ENCODE measurements around the gene FARP1.

FARP1 gene

GRCh38 chr13:98293103-98293502, 150.2 kb downstream of the FARP1 start:
- DNase-seq, result no peak

- no peak for DNase-seq
Measured at GRCh38 chr13:98293570-98294142, 150.8 kb downstream of the FARP1 start.

DNA sequence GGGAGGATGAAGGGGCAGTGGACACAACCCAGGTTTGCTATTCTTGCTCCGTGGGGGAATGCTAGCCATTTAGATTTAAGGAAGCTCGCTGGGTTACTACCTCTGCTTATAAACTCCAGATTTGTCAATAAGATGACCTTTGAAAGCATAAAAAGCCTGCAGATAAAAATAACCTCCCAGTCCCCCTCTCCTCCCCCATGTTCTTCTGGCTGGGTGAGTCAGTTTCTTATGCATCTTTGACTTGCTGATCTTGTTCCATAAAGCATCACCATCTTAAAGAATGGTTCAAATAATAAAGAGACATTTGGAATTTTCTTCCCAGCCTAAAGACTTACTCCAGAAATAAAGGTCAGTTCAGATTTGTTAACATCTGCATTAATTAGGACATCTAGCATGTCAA, 152.5 kb downstream of the FARP1 start:
- no peak for DNase-seq

GRCh38 chr13:98297051-98297450, 154.2 kb downstream of the FARP1 start:
- no peak for DNase-seq

- no peak for DNase-seq
Measured at GRCh38 chr13:98297745-98298144, 154.9 kb downstream of the FARP1 start.

- no peak for DNase-seq
Measured at GRCh38 chr13:98298599-98298998, 155.7 kb downstream of the FARP1 start.

DNA sequence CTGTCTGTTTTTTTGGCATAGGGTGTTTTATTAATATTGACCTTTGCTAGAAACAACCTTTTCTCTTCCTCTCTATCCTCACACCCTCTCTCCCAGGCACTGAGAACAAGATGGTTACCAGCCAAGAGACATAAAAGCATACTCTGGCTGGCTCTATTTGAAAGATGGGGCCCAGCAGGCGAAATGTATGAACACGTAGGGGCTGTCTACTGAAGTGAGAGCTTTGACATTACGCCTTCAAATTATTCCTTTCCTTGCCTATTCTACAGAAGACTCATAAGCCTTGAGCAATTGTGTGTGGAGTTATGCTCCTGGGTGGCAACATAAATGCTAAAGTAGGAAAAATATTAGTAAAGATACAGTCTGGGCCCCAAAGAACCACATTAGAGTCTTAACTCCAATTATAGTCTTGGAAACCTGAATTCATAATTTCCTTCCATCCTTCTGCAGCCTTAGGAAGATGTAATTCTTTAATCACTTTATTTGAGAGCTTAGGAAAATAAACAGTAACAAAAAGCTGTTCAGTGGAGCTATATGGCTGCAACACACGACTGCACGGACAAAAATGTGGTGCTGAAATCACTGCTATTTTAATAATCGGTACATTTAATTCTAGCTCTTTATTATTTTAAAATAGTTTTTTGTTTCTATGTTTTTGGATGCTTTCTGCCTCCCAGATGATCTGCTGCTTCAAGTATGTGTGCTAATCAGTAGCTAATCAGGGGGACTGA, 156.5 kb downstream of the FARP1 start:
- DNase-seq, result no peak

GRCh38 chr13:98299966-98300350, 157.1 kb downstream of the FARP1 start:
- DNase-seq, result no peak

GRCh38 chr13:98300956-98301641, 158.2 kb downstream of the FARP1 start:
- DNase-seq, result no peak

DNA sequence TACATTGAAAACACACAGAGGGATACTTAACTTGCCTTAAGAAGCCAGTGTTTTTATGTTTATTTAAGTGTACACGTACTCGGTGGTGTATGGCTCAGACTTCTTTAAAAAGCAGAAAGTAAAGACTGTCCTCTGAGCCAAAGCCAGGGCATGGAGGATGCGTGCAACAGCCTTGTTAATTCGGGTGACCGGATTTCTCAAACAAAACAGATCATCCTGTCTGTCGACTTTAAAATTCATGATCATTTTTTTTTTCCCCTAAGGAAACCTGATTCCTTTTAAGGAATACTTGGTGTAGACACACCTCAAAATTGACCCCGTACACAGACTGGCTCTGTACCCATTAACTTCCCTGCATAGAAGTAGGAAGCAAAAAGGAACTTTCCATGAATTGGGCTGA, 158.8 kb downstream of the FARP1 start:
- no peak for DNase-seq

DNA sequence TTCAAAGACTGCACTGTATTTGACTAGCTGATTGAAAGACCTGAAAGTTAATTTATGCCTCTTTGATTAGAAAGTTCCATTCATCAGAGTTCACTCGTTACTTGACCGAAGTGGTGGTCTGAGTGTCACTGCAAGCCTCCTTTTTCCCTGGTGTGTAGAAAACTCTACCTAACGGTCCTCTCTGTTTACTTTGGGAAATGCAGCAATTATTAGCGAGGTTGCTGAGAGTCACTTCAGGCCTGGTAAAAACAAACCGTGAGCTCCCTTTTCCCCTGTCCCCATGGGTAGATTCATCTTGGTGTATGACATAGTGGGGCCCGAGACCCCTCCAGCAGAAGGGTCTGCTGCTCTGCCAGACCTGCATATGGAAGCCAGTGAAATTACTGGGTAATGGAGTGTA, 161.0 kb downstream of the FARP1 start:
- DNase-seq, result no peak

DNA sequence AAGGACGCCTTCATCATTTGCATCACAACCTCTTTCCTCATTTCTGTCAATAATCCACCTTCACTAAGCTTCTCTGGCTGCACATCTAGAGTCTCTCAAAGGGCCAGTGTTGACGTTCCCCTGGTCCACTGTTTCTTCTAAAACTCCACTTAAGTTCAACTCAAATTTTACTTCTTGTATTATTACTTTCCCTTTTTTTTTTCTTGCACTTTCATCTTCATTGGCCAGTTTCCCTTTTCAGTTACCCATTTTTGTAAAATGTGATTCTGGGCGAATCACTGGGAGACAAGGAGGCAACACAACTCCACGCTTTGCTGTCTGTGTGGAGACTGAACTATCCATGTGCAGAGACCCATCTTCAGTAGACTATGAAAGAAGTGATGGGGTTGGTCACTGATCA, 162.8 kb downstream of the FARP1 start:
- no peak for DNase-seq

GRCh38 chr13:98307463-98308085, 164.7 kb downstream of the FARP1 start:
- DNase-seq, result no peak

DNA sequence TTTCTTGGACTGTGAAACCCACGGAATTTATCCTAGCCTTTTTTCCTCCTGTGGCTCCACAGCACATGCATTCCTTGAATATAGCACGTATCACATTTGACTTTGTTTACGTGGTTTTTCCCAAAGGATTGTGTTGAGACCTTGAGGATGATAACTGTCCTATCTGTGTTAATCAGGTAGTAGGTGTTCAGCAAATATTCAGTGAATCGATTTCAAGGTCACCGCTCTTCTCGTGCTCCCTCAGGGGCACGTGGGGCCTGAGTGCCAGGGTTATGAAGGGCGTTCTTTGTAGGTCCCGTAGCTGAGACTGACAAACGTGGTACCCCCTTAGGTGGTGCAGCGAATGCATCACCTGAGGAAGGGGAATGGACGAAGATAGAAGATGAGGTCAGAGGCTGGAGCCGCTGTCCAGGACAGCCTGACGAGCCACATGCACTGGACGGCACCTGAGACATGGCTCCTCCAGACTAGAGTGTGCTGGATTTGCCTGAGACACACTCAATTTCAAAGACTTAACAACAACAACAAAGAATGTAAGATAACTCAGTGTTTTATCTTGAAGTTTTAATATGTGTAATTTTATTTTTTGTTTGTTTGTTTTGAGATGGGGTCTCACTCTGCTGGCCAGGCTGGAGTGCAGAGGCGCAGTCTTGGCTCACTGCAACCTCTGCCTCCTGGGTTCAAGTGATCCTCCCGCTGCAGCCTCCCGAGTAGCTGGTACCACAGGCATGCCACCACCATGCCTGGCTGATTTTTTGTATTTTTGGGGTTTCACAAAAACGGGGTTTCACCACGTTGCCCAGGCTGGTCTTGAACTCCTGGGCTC, 165.4 kb downstream of the FARP1 start:
- no peak for DNase-seq

DNA sequence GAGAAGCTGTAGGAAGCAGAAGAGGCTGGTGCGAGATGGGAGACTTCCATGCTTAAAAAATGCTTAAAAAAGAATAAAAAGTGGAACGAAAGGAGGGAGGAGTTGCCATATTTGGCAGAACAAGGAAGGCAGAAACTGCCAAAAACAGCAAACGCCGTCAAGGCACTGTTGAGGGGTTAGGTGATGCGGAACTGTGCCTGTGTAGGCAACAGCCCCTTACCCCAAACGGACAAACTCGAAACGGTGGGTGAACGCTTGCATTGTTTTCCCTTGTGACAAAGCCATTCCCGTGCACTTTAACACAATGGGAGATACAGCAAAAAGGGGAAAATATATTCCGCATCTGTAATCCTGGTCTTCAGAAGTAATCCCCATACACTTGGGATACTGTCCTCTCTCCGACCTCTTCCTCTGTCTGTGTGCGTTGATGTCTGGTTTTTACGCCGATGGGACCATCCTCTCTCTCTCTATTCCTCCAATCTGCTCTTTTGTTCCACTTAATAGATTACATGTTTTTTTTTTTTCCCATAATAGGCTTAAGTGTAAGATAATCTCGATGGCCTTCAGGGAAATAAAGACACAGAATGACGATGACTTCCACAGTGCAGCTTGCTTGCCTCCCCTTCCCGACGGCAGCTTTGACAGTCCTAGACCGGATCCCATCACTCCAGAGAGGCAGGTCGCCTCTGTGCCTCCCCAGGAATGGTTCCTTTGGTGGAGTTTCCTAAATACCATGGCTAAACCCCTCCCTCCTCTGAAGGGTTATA, 166.9 kb downstream of the FARP1 start:
- no peak for DNase-seq

GRCh38 chr13:98310485-98311199, 167.7 kb downstream of the FARP1 start:
- DNase-seq, result no peak

GRCh38 chr13:98311200-98311548, 168.3 kb downstream of the FARP1 start:
- no peak for DNase-seq

- DNase-seq, result no peak
Measured at GRCh38 chr13:98312606-98313005, 169.7 kb downstream of the FARP1 start.

- DNase-seq, result no peak
Measured at GRCh38 chr13:98313023-98313921, 170.4 kb downstream of the FARP1 start.

GRCh38 chr13:98313922-98314292, 171.0 kb downstream of the FARP1 start:
- DNase-seq, result no peak

GRCh38 chr13:98315466-98315865, 172.6 kb downstream of the FARP1 start:
- no peak for DNase-seq
